ENCODE results near the gene FOSL2. TPM values are rescaled to one million over a fixed set of nuclear protein-coding genes. Genes with fewer than 3 reads are reported as not detected.

FOSL2 gene
- total and polyA plus RNA-seq, 10 donors = 3.2 to 134 (median 91.2) TPM

GRCh38 chr2:28446531-28446930, 53.9 kb downstream of the FOSL2 start:
- TF ChIP-seq POLR2A (IDR thresholded peaks at IDR 0.05) (no peak), CTCF (IDR thresholded peaks at IDR 0.05 in 8 of 11, conservative IDR thresholded peaks at IDR 0.05 in 3 of 11) (no peak), POLR2AphosphoS5 (IDR thresholded peaks at IDR 0.05) (no peak)
- Histone ChIP-seq H3K4me1 (peaks cover 0 to 33% (median 11%) of the 10 kb centered on the region in 6 donors), H3K36me3 (no peaks in the 10 kb centered on the region), H3K27me3 (replicated peaks in 1 of 7) (no peaks in the 10 kb centered on the region), H3K9me3 (no peaks in the 10 kb centered on the region), H3K4me3 (no peak overlapping the region), H3K27ac (no peak overlapping the region)
- no peak for DNase-seq
- intact Hi-C loops (cut with DNase I; ENCODE audit: low total_unique reads) = no loop called here

DNA sequence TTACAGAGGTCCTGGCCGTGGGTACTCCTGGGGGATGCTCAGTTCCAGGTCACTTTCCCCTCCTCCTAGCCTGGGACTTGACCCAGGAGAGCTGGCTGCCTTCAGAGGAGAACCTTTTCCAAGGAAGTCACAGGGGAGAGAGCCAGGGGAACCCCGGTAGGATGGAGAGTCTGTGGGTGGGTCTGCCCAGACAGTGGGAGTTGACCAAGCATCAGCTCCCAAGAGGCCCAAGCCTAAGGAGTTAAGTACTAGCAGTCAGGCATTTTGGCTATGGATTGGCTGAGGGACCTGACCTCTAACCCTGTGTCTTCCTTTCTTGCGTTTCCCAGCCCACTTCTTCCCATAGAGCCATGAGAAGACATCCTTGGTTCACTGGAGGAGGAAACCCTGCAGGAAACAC, 54.4 kb downstream of the FOSL2 start:
- WGBS, 5 donors = 72 to 88% (median 80%) methylated on average over 3 of the region's 3 CpGs
- H3K27me3 ChIP-seq (replicated peaks in 1 of 7) = no peaks in the 10 kb centered on the region
- no peak for DNase-seq

GRCh38 chr2:28447943-28448792, 55.5 kb downstream of the FOSL2 start:
- Histone ChIP-seq H3K27ac (peak overlapping the region in 7 of 8 donors; percentile 60 to 93 (median 81)), H3K4me1 (peaks cover 0 to 41% (median 11%) of the 10 kb centered on the region in 6 donors), H3K27me3 (replicated peaks in 1 of 7) (no peaks in the 10 kb centered on the region), H3K36me3 (no peaks in the 10 kb centered on the region), H3K9me3 (no peaks in the 10 kb centered on the region), H3K4me3 (peak overlapping the region in 1 of 8 donors; percentile 45)
- no peak for DNase-seq
- intact Hi-C loops (cut with DNase I; ENCODE audit: low total_unique reads) = no loop called here
- TF ChIP-seq POLR2A (IDR thresholded peaks at IDR 0.05) (no peak), POLR2AphosphoS5 (IDR thresholded peaks at IDR 0.05) (no peak), CTCF (IDR thresholded peaks at IDR 0.05 in 8 of 11, conservative IDR thresholded peaks at IDR 0.05 in 3 of 11) (no peak)
- WGBS, 5 donors = 28 to 52% (median 37%) methylated on average over 8 of the region's 8 CpGs

More for the DNA sequence above, 54.4 kb downstream of the FOSL2 start:
- TF ChIP-seq CTCF (IDR thresholded peaks at IDR 0.05 in 8 of 11, conservative IDR thresholded peaks at IDR 0.05 in 3 of 11) (no peak), POLR2AphosphoS5 (IDR thresholded peaks at IDR 0.05) (no peak), POLR2A (IDR thresholded peaks at IDR 0.05) (no peak)
- Histone ChIP-seq H3K9me3 (no peaks in the 10 kb centered on the region), H3K4me1 (peaks cover 0 to 34% (median 11%) of the 10 kb centered on the region in 6 donors), H3K4me3 (no peak overlapping the region), H3K27ac (peak overlapping the region in 2 of 8 donors; percentile 91 to 93), H3K36me3 (no peaks in the 10 kb centered on the region)
- intact Hi-C loops (cut with DNase I; ENCODE audit: low total_unique reads) = no loop called here

- Histone ChIP-seq H3K27me3 (replicated peaks in 1 of 7) (no peaks in the 10 kb centered on the region), H3K9me3 (no peaks in the 10 kb centered on the region), H3K4me1 (peaks cover 0 to 41% (median 11%) of the 10 kb centered on the region in 6 donors), H3K27ac (peak overlapping the region in 7 of 8 donors; percentile 60 to 93 (median 81)), H3K36me3 (no peaks in the 10 kb centered on the region), H3K4me3 (peak overlapping the region in 1 of 8 donors; percentile 45)
- WGBS, 5 donors = 80 to 94% (median 93%) methylated on average over 3 of the region's 3 CpGs
- intact Hi-C loops (cut with DNase I; ENCODE audit: low total_unique reads) = no loop called here
- no peak for TF ChIP-seq POLR2A (IDR thresholded peaks at IDR 0.05)
- TF ChIP-seq CTCF (IDR thresholded peaks at IDR 0.05 in 8 of 11, conservative IDR thresholded peaks at IDR 0.05 in 3 of 11) = no peak
- TF ChIP-seq POLR2AphosphoS5 (IDR thresholded peaks at IDR 0.05) = no peak
- DNase-seq = no peak
These were observed 56.1 kb downstream of the FOSL2 start for GRCh38 chr2:28448793-28449100.

Data from spleen (tissue), 11 donors.